Mammary microvascular endothelial cell (primary cell): ENCODE data around the gene CPSF4. TPM values are rescaled to one million over a fixed set of nuclear protein-coding genes. Genes with fewer than 3 reads are reported as not detected.

Source experiments
- total RNA-seq: library from RNA; depleted of rRNA; stranded (reverse); fragments of >200 nt; gene quantifications from 2 replicates; pipeline ENCODE4 v1.2.3, GENCODE V29; 2015

CPSF4 gene
- total RNA-seq: 17.6 and 20.2 TPM in 2 replicates

GRCh38 chr7:99438573-99439480 is at the start of gene CPSF4, which contains the start of gene PTCD1:
CPSF4 (plus strand) TSS chr7:99438943; CDS start chr7:99439083, 140 bp downstream.
PTCD1 (minus strand) TSS chr7:99438798; CDS start chr7:99435242, 3,556 bp downstream.

GRCh38 chr7:99408379-99409191 is 30.2 kb upstream of the CPSF4 start, which contains the start of the genes BUD31 and PDAP1:
BUD31 (plus strand) TSS chr7:99408969; CDS start chr7:99411093, 2,124 bp downstream.
PDAP1 (minus strand) TSS chr7:99408597; CDS start chr7:99408548, 49 bp downstream.

GRCh38 chr7:99472561-99473314 is 34.0 kb downstream of the CPSF4 start, which contains the start of gene ZNF789:
ZNF789 (plus strand) TSS chr7:99472890; CDS start chr7:99476457, 3,567 bp downstream.

GRCh38 chr7:99499721-99500636 is 61.2 kb downstream of the CPSF4 start, which contains the start of gene ZNF394:
ZNF394 (minus strand) TSS chr7:99500281; CDS start chr7:99500093, 188 bp downstream.

GRCh38 chr7:99504603-99505323 is 66.0 kb downstream of the CPSF4 start, which contains the start of gene ZKSCAN5:
ZKSCAN5 (plus strand) TSS chr7:99504662; CDS start chr7:99506045, 1,383 bp downstream.

Other genes starting within 250 kb of the CPSF4 start
- gene KPNA7, start 230.8 kb upstream of the CPSF4 start, total RNA-seq: not detected in 2 replicates
- 0.64 and 0.67 TPM in 2 replicates for gene MYH16, start 166.1 kb upstream of the CPSF4 start, total RNA-seq
- 204 and 206 TPM in 2 replicates for gene ARPC1A, start 113.0 kb upstream of the CPSF4 start, total RNA-seq
- 549 and 654 TPM in 2 replicates for gene ARPC1B, start 64.2 kb upstream of the CPSF4 start, total RNA-seq
- gene PDAP1, start 30.3 kb upstream of the CPSF4 start, total RNA-seq: 138 and 147 TPM in 2 replicates
- gene BUD31, start 30.0 kb upstream of the CPSF4 start, total RNA-seq: 96.2 and 119 TPM in 2 replicates
- gene PTCD1, start 145 bp upstream of the CPSF4 start, total RNA-seq: 3.4 and 5.1 TPM in 2 replicates
- gene ATP5MF, start 27.2 kb downstream of the CPSF4 start, total RNA-seq: 2,289 and 2,453 TPM in 2 replicates
- gene ZNF789, start 33.9 kb downstream of the CPSF4 start, total RNA-seq: 2.3 and 2.8 TPM in 2 replicates
- gene ZNF394, start 61.3 kb downstream of the CPSF4 start, total RNA-seq: 22.6 and 46.6 TPM in 2 replicates
- gene ZKSCAN5, start 65.7 kb downstream of the CPSF4 start, total RNA-seq: 7.5 and 8.9 TPM in 2 replicates
- 3.0 and 3.9 TPM in 2 replicates for gene FAM200A, start 113.2 kb downstream of the CPSF4 start, total RNA-seq
- 21.4 and 22.1 TPM in 2 replicates for gene ZNF655, start 119.7 kb downstream of the CPSF4 start, total RNA-seq
- 0.15 TPM in 1 of 2 replicates, not detected in the other for gene TMEM225B, start 159.3 kb downstream of the CPSF4 start, total RNA-seq
- gene ZSCAN25, start 178.0 kb downstream of the CPSF4 start, total RNA-seq: 6.7 and 16.0 TPM in 2 replicates
- not detected in 2 replicates for gene CYP3A5, start 241.1 kb downstream of the CPSF4 start, total RNA-seq